ENCODE measurements around the gene GRIP2. TPM values are rescaled to one million over a fixed set of nuclear protein-coding genes. Genes with fewer than 3 reads are reported as not detected.
A peak's percentile ranks its signal among the peaks of the same experiment; 100 is the strongest.

The GRIP2 gene
- total RNA-seq, 1 donor from 2014 or later, result 3.3 TPM

GRCh38 chr3:14555835-14556234, 15.7 kb upstream of the GRIP2 start:
- TF ChIP-seq CTCF (IDR thresholded peaks at IDR 0.05; ENCODE audit: insufficient read depth, low read depth, low read length), result no peak
- TF ChIP-seq EZH2 (IDR thresholded peaks at IDR 0.05; ENCODE audit: insufficient read depth, low read length), result peak; percentile 40

GRCh38 chr3:14554715-14555114, 14.6 kb upstream of the GRIP2 start:
- no peaks in the 10 kb centered on the region for H4K20me1 ChIP-seq (ENCODE audit: insufficient read depth, low read length)
- no peak overlapping the region for H3K4me2 ChIP-seq (ENCODE audit: low read length)
- H3K4me1 ChIP-seq (ENCODE audit: insufficient read depth, low read length), result peaks cover 8% of the 10 kb centered on the region
- H3K9me3 Mint-ChIP-seq (ENCODE audit: unreplicated experiment), result no peaks in the 10 kb centered on the region
- H3K27me3 Mint-ChIP-seq (ENCODE audit: low read depth, unreplicated experiment), result peaks cover 51% of the 10 kb centered on the region
- TF ChIP-seq CTCF (IDR thresholded peaks at IDR 0.05; ENCODE audit: insufficient read depth, low read depth, low read length) (no peak), EZH2 (IDR thresholded peaks at IDR 0.05; ENCODE audit: insufficient read depth, low read length) (no peak)
- no peak overlapping the region for H3K4me3 Mint-ChIP-seq (ENCODE audit: unreplicated experiment)
- no peak overlapping the region for H3K27ac Mint-ChIP-seq (ENCODE audit: unreplicated experiment)
- no peak overlapping the region for H3K4me3 ChIP-seq (ENCODE audit: insufficient read depth, low read depth, low read length)
- no peaks in the 10 kb centered on the region for H3K36me3 ChIP-seq (ENCODE audit: insufficient read depth, low read length)
- H3K27me3 ChIP-seq (ENCODE audit: insufficient read depth, low read length), result peaks cover 42% of the 10 kb centered on the region
- no peak overlapping the region for H3K9ac ChIP-seq (ENCODE audit: low read length)
- no peaks in the 10 kb centered on the region for H3K36me3 Mint-ChIP-seq (ENCODE audit: low read depth, unreplicated experiment)
- peaks cover 9% of the 10 kb centered on the region for H3K4me1 Mint-ChIP-seq (ENCODE audit: low read depth, unreplicated experiment)
- no peaks in the 10 kb centered on the region for H3K79me2 ChIP-seq (ENCODE audit: insufficient read depth, low read length)
- no peak overlapping the region for H2AFZ ChIP-seq (ENCODE audit: low read depth, low read length)
- H3K27ac ChIP-seq (ENCODE audit: low read depth, low read length), result no peak overlapping the region
- no peak for DNase-seq (ENCODE audit: low read depth)
- no peak for FAIRE-seq
- no peaks in the 10 kb centered on the region for H3K9me3 ChIP-seq (ENCODE audit: insufficient read depth, low read depth, low read length)

More at GRCh38 chr3:14555835-14556234, 15.7 kb upstream of the GRIP2 start:
- Mint-ChIP-seq H3K27me3 (ENCODE audit: low read depth, unreplicated experiment) (peaks cover 43% of the 10 kb centered on the region), H3K27ac (ENCODE audit: unreplicated experiment) (no peak overlapping the region), H3K36me3 (ENCODE audit: low read depth, unreplicated experiment) (no peaks in the 10 kb centered on the region), H3K4me1 (ENCODE audit: low read depth, unreplicated experiment) (peaks cover 11% of the 10 kb centered on the region), H3K4me3 (ENCODE audit: unreplicated experiment) (no peak overlapping the region), H3K9me3 (ENCODE audit: unreplicated experiment) (no peaks in the 10 kb centered on the region)
- Histone ChIP-seq H4K20me1 (ENCODE audit: insufficient read depth, low read length) (no peaks in the 10 kb centered on the region), H3K4me1 (ENCODE audit: insufficient read depth, low read length) (peaks cover 7% of the 10 kb centered on the region), H3K4me3 (ENCODE audit: insufficient read depth, low read depth, low read length) (no peak overlapping the region), H2AFZ (ENCODE audit: low read depth, low read length) (no peak overlapping the region), H3K27me3 (ENCODE audit: insufficient read depth, low read length) (peaks cover 47% of the 10 kb centered on the region), H3K9ac (ENCODE audit: low read length) (no peak overlapping the region), H3K4me2 (ENCODE audit: low read length) (no peak overlapping the region), H3K27ac (ENCODE audit: low read depth, low read length) (no peak overlapping the region), H3K79me2 (ENCODE audit: insufficient read depth, low read length) (no peaks in the 10 kb centered on the region), H3K9me3 (ENCODE audit: insufficient read depth, low read depth, low read length) (no peaks in the 10 kb centered on the region), H3K36me3 (ENCODE audit: insufficient read depth, low read length) (no peaks in the 10 kb centered on the region)
- no peak for FAIRE-seq
- no peak for DNase-seq (ENCODE audit: low read depth)

- no peak overlapping the region for H3K4me3 Mint-ChIP-seq (ENCODE audit: unreplicated experiment)
- no peak overlapping the region for H3K27ac Mint-ChIP-seq (ENCODE audit: unreplicated experiment)
- DNase-seq (ENCODE audit: low read depth), result no peak
- Histone ChIP-seq H3K9ac (ENCODE audit: low read length) (no peak overlapping the region), H3K27me3 (ENCODE audit: insufficient read depth, low read length) (peaks cover 42% of the 10 kb centered on the region), H3K4me2 (ENCODE audit: low read length) (no peak overlapping the region), H2AFZ (ENCODE audit: low read depth, low read length) (no peak overlapping the region), H4K20me1 (ENCODE audit: insufficient read depth, low read length) (no peaks in the 10 kb centered on the region), H3K4me1 (ENCODE audit: insufficient read depth, low read length) (peaks cover 8% of the 10 kb centered on the region), H3K9me3 (ENCODE audit: insufficient read depth, low read depth, low read length) (no peaks in the 10 kb centered on the region), H3K79me2 (ENCODE audit: insufficient read depth, low read length) (no peaks in the 10 kb centered on the region), H3K4me3 (ENCODE audit: insufficient read depth, low read depth, low read length) (no peak overlapping the region), H3K27ac (ENCODE audit: low read depth, low read length) (no peak overlapping the region), H3K36me3 (ENCODE audit: insufficient read depth, low read length) (no peaks in the 10 kb centered on the region)
- H3K27me3 Mint-ChIP-seq (ENCODE audit: low read depth, unreplicated experiment), result peaks cover 54% of the 10 kb centered on the region
- H3K4me1 Mint-ChIP-seq (ENCODE audit: low read depth, unreplicated experiment), result peaks cover 9% of the 10 kb centered on the region
- no peaks in the 10 kb centered on the region for H3K36me3 Mint-ChIP-seq (ENCODE audit: low read depth, unreplicated experiment)
- no peaks in the 10 kb centered on the region for H3K9me3 Mint-ChIP-seq (ENCODE audit: unreplicated experiment)
- TF ChIP-seq CTCF (IDR thresholded peaks at IDR 0.05; ENCODE audit: insufficient read depth, low read depth, low read length) (no peak), EZH2 (IDR thresholded peaks at IDR 0.05; ENCODE audit: insufficient read depth, low read length) (no peak)
- FAIRE-seq, result no peak
Measured at GRCh38 chr3:14553871-14554270, 13.7 kb upstream of the GRIP2 start.

Measured in astrocyte (in vitro differentiated cells and primary cell).